Activated CD8-positive, alpha-beta memory T cell treated with anti-CD3 and anti-CD28 coated beads for 36 hours (primary cell): ENCODE measurements around the gene SLC22A23. TPM values are rescaled to one million over a fixed set of nuclear protein-coding genes. Genes with fewer than 3 reads are reported as not detected.

ENCODE experiments used
- CTCF ChIA-PET: fragments of 350-600 bp; sonication (Branson Sonifier 250); formaldehyde crosslinking; loops from one replicate; lab custom pipeline; 2021; ENCODE audit warnings: antibody characterized with exemption; lab: Charles Lee
- POLR2A ChIA-PET: fragments of 350-600 bp; sonication (Branson Sonifier 250); formaldehyde crosslinking; loops from one replicate; lab custom pipeline; 2021; ENCODE audit warnings: antibody characterized with exemption; lab: Charles Lee
- total RNA-seq, 2 experiments: library from RNA; stranded (reverse); gene quantifications; one replicate each; pipeline ENCODE4 v1.2.3, GENCODE V29; 2021

SLC22A23 gene
- total RNA-seq, 2 experiments from 2014 or later = 0.15 to 0.17 TPM

GRCh38 chr6:3411967-3412778 is 44.7 kb downstream of the SLC22A23 start:
- ChIA-PET CTCF (no interaction called here), POLR2A (no interaction called here)

GRCh38 chr6:3410385-3411360 is 46.2 kb downstream of the SLC22A23 start:
- ChIA-PET CTCF (interaction anchor here (0.5 kb wide), 1 partner anchor 861 kb away, joined by 4 read pairs; no protein-coding TSS in a partner anchor), POLR2A (no interaction called here)

DNA sequence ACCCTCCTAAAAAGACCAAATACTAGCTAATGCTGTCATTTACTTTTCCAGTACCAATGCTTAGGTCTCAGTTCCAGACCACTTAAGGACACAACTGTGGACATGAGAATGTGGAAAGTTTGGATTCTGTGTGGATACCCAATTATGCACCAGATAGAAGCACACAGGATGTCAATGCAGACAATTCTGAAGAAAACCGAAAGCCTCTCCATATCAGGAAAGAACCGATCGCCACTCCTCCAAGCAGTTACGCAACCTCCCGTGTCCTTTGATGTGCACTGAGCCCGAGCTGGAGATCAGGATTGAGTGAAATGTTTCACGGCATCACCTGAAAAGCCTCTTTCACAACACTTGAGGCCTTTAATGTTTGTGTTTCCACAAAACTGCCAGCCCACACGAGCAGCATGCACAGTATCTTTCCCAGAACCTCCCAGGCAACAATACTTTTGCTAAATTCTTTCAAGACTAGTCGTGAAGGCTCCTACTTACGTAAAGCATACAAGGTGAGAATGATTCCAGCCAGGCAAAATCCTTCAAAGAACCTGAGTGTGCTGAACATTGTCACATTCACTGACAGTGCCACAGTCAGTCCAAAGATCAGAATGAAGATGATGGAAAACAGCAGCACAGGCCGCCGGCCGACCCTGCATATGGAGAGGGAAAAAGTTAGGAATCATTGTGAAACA is 47.0 kb downstream of the SLC22A23 start:
- ChIA-PET CTCF (no interaction called here), POLR2A (no interaction called here)

DNA sequence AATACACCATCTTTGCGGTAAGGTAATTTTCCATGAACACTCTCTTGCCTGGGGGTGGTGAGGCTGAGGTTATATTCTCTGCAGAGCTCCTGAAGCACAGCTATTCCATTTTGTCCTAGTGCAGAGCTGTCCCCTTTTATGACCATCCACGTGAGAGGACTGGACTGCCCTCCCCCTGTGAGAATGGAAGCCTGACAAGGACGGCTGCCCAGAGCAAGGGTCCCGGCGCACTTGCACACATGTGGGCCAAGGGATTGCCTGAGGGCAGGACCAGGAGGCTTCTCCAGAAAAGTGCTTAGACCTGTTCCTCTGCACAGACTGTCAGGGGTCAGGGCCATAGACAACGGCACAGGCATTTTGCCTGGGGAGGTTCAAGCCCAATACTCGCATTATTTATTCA is 48.2 kb downstream of the SLC22A23 start:
- ChIA-PET CTCF (no interaction called here), POLR2A (no interaction called here)

GRCh38 chr6:3407840-3408239 is 49.0 kb downstream of the SLC22A23 start:
- CTCF ChIA-PET = no interaction called here
- POLR2A ChIA-PET = no interaction called here

DNA sequence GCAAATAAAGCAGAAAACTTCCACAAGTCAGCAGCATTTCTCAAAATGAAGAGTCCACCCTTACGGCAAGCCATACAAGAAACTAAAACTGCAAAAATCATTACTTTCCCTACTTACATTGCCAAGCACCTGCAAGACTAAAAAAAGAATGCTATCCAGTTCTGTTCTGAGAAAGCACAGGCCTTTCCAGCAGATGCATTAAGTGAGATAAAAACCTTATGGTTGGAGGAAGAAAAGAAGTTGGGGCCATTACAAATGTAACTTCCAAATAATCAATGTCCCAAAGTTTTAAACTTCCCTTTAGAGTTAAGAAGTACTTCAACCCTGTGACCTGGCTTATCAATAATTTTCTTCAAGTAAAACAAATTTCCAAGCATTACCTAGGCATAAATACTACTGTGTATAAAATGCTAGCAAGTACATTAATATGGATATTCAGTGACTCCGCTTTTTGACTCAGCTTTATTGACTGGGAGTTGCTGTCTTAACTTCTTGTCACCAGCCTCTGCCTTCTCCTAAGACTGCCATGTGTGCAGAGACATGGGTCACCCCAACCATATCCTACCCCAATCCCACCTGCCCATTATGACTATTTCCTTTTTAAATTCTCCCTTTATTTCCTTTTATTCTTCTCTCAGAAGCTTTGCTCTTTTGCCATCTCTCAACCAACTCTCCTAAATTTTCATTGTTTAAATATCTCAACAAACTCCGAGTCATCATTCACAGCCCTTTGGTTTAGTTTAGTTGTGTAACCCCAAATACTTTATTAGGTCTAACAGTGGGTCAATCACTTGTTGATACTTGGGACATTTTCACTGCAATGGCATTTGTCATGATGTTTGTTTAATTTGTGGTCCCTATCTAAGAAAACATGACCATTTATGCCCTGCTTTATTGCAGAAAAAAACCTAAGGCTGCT is 49.7 kb downstream of the SLC22A23 start:
- POLR2A ChIA-PET = no interaction called here
- CTCF ChIA-PET = interaction anchor here (1.1 kb wide), 1 partner anchor 8 kb away, joined by 3 read pairs; no protein-coding TSS in a partner anchor

DNA sequence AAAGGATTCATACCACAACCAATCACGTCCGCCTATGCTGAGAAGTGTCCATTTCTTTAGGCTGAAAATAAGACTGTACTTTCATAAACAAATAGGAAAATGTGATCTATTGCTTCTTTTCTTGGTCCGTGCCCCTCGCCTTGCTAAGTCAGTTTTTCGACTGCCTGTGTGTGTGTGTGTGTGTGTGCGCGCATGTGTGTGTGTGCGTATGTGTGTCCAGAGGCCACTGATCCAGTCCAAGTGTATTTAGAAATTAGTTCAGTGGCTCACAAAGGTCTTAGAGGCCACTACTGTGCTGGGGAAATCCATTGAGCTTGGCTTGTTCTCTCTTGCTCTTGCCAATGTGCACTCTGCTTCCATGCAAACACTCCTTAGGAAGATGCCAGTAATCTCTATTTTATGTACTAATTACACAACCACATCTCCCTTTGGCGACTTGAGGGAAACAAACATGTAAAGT is 50.5 kb downstream of the SLC22A23 start:
- CTCF ChIA-PET = interaction anchor here (1.1 kb wide), 1 partner anchor 9 kb away, joined by 3 read pairs; no protein-coding TSS in a partner anchor
- POLR2A ChIA-PET = no interaction called here

- ChIA-PET POLR2A (no interaction called here), CTCF (interaction anchor here (1.1 kb wide), 1 partner anchor 9 kb away, joined by 3 read pairs; no protein-coding TSS in a partner anchor)
Measured at GRCh38 chr6:3405679-3406078, 51.2 kb downstream of the SLC22A23 start.

GRCh38 chr6:3405182-3405518 is 51.7 kb downstream of the SLC22A23 start:
- ChIA-PET POLR2A (no interaction called here), CTCF (no interaction called here)

DNA sequence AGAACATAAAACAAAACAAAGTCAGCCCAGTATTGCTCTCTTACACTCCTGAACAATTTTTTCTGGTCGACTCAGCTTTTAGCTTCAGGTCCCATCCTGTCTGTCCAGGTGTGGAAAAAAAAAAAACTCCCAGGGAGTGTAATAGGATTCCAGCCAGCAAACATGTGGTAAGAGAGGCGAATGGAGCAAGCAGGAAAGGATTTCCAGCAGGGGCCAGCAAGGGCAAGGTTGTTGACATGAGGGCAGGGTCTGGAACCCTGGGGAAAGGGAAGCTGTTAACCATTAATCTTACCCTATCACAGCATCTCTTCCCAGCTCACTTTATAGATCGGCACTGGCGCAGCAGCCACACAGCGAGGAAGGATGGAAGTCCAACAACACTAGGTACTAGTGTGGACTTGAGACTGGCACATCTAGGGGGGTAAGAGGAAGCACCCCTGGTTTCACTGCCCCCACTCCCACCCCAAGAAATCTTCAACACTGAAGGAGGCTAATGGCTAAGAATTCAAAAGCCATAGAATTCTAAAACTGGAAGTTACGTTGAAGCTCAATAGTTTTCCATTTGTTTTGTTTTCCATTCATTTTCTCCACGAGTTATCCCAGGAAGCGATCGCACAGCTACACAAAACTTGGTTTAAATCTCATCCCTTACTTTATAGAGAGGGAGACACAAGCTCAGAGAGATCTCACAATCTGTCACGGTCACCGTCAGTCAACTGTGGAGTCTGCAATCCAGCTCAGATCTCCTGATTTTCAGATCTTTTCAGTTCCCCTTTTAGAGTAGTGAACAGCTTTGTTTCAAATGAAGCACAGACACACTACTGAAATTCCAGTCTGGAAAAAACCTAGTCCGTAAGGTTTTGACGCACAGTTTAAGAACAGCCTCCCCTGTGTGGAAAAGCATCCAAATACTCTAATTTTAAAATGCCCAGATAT is 53.3 kb downstream of the SLC22A23 start:
- ChIA-PET POLR2A (interaction anchor here (0.5 kb wide), 1 partner anchor 37 kb away, joined by 3 read pairs; no protein-coding TSS in a partner anchor), CTCF (no interaction called here)

GRCh38 chr6:3402310-3403237 is 54.3 kb downstream of the SLC22A23 start:
- POLR2A ChIA-PET = interaction anchor here (0.5 kb wide), 1 partner anchor 38 kb away, joined by 3 read pairs; no protein-coding TSS in a partner anchor
- CTCF ChIA-PET = no interaction called here

DNA sequence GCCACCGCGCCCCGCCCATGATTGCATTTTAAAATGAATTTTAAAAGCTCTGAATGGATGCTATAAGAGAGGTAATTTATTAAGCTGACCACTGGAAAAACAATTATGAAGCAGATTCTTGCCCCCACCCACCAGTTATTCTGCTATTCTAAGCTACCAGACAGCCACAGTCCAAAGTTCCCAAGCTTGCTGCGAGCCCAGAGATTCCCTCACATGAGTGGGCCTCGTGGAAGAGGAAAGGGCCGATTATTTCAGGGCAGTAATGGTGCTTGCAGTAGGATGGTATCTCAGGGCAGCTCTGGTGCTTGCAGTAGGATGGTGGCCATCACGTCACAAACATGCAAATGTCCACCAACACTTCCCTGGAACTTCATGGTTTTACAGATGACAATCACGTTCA is 56.7 kb downstream of the SLC22A23 start:
- ChIA-PET POLR2A (no interaction called here), CTCF (no interaction called here)

DNA sequence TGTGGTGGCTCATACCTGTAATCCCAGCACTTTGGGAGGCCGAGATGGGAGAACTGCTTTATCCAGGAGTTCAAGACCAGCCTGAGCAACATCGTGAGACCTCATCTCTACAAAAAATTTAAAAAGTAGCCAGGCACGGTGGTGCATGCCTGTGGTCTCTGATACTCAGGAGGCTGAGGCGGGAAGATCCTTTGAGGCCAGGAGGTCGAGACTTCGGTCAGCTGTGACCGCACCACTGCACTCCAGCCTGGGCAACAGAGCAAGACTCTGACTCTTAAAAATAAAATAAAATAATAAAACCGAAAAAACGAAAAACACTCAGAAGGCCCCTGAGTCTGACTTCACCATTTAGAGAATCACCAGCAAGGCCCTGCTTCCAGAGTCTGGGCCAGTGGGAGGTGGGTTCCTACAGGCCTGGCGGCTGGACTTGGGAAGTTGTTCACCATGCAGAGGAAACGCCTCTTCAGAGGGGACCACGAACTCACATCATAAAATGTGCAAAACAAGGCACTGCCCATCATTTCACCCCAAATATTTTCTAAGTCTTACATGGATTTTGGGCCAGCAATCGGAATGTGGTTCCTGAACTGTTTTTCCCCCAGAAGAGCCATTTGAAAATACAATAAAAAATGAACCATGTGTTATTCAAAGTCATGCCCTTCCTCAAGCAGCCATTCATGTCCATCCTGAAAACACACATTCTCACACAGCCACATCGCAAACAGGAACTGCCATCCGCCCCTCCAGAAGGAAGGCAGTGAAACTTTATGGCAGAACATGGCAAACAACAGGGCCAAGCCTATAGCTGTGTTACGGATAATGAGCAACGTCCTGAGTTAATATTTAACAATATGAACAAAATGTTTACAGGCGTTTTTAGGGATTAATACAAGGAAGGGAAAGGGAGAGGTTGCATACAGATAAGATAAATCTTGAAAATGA is 57.8 kb downstream of the SLC22A23 start:
- ChIA-PET CTCF (no interaction called here), POLR2A (no interaction called here)

DNA sequence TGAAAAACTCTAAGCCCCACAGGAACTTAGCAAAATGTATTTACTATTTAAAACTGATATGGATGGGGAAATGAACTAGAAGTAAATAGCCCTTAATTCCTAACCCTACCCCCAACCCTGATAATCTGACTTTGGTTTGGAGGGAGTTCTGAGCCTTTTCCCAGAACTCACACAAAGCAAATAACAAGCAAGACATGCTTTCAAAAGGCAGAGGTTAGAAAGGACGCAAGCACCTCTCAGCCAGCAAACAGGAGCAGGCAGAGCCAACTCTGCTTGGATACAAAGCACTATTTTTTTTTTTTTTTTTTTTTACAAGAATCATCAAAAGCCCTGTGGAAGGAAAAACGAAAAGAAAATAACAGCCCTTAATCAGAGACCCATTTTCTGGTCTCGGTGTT is 58.7 kb downstream of the SLC22A23 start:
- ChIA-PET POLR2A (no interaction called here), CTCF (no interaction called here)
